K562 (cell line): ENCODE results near the gene PCDHA3. TPM values are rescaled to one million over a fixed set of nuclear protein-coding genes. Genes with fewer than 3 reads are reported as not detected.

Experiments
- CBX2 ChIP-seq: fragments of 200-600 bp; sonication (generic); IDR thresholded peaks from one replicate; pipeline ENCODE4 v1.6.1; 2012; ENCODE audit warnings: mild to moderate bottlenecking, low read length, inconsistent platforms; ENCODE audit not compliant: insufficient read depth, poor library complexity, severe bottlenecking
- MYBL2 ChIP-seq, 2 experiments: fragments of 450-650 bp in 1 of 2; sonication (generic) in 1 of 2; formaldehyde crosslinking in 1 of 2; IDR thresholded peaks; 2 replicates each; pipeline versions ENCODE4 v1.6.1 to v1.8.1; 2017 to 2022; ENCODE audit warnings: borderline replicate concordance in 1 of 2, inconsistent platforms in 1 of 2, low read depth in 1 of 2, mild to moderate bottlenecking in 1 of 2, missing genetic modification reagents in 1 of 2, moderate library complexity in 1 of 2
- NEUROD1 ChIP-seq: fragments of 150-350 bp; IDR thresholded peaks from 2 replicates; pipeline ENCODE4 v1.6.1; 2014; ENCODE audit warnings: borderline replicate concordance, low read length, low read depth; ENCODE audit not compliant: partially characterized antibody
- NFRKB ChIP-seq: fragments of 450-650 bp; IDR thresholded peaks from 2 replicates; pipeline ENCODE4 v1.6.1; 2016; ENCODE audit warnings: low read depth
- RBM25 ChIP-seq: fragments of 200-400 bp; formaldehyde crosslinking; IDR thresholded peaks from 2 replicates; pipeline ENCODE4 v1.6.1; 2018; ENCODE audit warnings: low read length, low read depth, moderate library complexity; ENCODE audit not compliant: severe bottlenecking
- SREBF2 ChIP-seq: sonication (generic); formaldehyde crosslinking; IDR thresholded peaks from 2 replicates; pipeline ENCODE4 v1.4.0; 2020; ENCODE audit warnings: mild to moderate bottlenecking, missing genetic modification reagents
- SRSF3 ChIP-seq: fragments of 200-400 bp; formaldehyde crosslinking; IDR thresholded peaks from 2 replicates; pipeline ENCODE4 v1.6.1; 2016; ENCODE audit warnings: mild to moderate bottlenecking, low read length, moderate library complexity; ENCODE audit not compliant: insufficient read depth
- TCF7 ChIP-seq: sonication (generic); IDR thresholded peaks from 2 replicates; pipeline ENCODE4 v1.6.1; 2016; ENCODE audit warnings: antibody characterized with exemption, borderline replicate concordance
- polyA plus RNA-seq, 8 experiments: library from polyadenylated mRNA; depleted of rRNA in 4 of 8; stranded (reverse) in 5 of 8; unstranded in 3 of 8; fragments of >200 nt; fragmentation: Nextera tagmentation in 2 of 8; fragmentation: Illumina TruSeq in 1 of 8; extraction: Ambion mirVana in 2 of 8; extraction: Trizol in 1 of 8; gene quantifications; 2 replicates each; pipeline versions ENCODE4 v1.2.1 to v1.2.3, GENCODE V29; 2011 to 2014; ENCODE audit warnings: inconsistent platforms in 1 of 8, missing spikeins in 1 of 8
- total RNA-seq, 7 experiments: library from RNA; depleted of rRNA in 6 of 7; stranded (reverse); fragments of >200 nt in 6 of 7; fragmentation: Illumina TruSeq in 2 of 7; extraction: Trizol in 2 of 7; gene quantifications; 2 replicates each; pipeline versions ENCODE4 v1.2.1 to v1.2.3, GENCODE V29; 2011 to 2021; ENCODE audit warnings: low replicate concordance in 1 of 7
- TF ChIP-seq, protein P1 (sequence below), 2 experiments: fragments of 450-650 bp; formaldehyde crosslinking in 1 of 2; IDR thresholded peaks; 2 replicates each; pipeline versions ENCODE4 v1.4.0 to v1.6.1; 2014 to 2020; ENCODE audit warnings: mild to moderate bottlenecking in 2 of 2, borderline replicate concordance in 1 of 2, low read depth in 1 of 2
- TF ChIP-seq, protein P2 (sequence below): fragments of 450-650 bp; IDR thresholded peaks from 2 replicates; pipeline ENCODE4 v1.6.1; 2016
- TF ChIP-seq, protein P3 (sequence below), 2 experiments: fragments of 450-650 bp; conservative IDR thresholded peaks; 2 replicates each; pipeline ENCODE4 v1.6.1; 2017; ENCODE audit warnings: mild to moderate bottlenecking in 2 of 2, moderate library complexity in 2 of 2
- TF ChIP-seq, protein P4 (sequence below): fragments of 450-650 bp; conservative IDR thresholded peaks from 2 replicates; pipeline ENCODE4 v1.6.1; 2016; ENCODE audit warnings: missing genetic modification characterization, low read depth, mild to moderate bottlenecking, missing compliant biosample characterization, moderate library complexity
- TF ChIP-seq, protein P5 (sequence below): fragments of 250-450 bp; sonication (Bioruptor Pico); IDR thresholded peaks from 2 replicates; pipeline ENCODE4 v1.5.1; 2021; ENCODE audit warnings: mild to moderate bottlenecking

The PCDHA3 gene
- total and polyA plus RNA-seq, 9 of the 15 experiments (the other 6 are each of a cell fraction or from before 2014, with no cell fraction given) = not detected

DNA sequence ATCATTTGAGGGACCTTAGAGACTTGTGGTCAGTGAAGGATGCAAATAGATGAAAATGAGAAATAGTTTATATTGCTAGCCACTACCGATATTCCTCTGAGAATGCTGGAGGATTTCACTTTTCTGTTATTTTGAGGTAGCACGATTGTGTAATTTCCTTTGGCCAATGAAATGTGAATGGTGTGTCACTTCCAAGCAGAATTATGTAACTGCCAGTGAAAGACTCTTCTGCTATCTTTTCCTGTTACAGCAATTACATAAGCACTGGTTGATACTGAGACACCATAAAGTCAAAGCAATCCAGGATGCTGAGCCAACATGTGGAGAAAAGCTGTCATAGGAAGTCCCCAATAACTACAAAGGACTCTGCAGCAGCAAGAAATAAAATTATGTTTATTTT, 9.8 kb upstream of the PCDHA3 start (continued):
- TF ChIP-seq, protein P1, sequence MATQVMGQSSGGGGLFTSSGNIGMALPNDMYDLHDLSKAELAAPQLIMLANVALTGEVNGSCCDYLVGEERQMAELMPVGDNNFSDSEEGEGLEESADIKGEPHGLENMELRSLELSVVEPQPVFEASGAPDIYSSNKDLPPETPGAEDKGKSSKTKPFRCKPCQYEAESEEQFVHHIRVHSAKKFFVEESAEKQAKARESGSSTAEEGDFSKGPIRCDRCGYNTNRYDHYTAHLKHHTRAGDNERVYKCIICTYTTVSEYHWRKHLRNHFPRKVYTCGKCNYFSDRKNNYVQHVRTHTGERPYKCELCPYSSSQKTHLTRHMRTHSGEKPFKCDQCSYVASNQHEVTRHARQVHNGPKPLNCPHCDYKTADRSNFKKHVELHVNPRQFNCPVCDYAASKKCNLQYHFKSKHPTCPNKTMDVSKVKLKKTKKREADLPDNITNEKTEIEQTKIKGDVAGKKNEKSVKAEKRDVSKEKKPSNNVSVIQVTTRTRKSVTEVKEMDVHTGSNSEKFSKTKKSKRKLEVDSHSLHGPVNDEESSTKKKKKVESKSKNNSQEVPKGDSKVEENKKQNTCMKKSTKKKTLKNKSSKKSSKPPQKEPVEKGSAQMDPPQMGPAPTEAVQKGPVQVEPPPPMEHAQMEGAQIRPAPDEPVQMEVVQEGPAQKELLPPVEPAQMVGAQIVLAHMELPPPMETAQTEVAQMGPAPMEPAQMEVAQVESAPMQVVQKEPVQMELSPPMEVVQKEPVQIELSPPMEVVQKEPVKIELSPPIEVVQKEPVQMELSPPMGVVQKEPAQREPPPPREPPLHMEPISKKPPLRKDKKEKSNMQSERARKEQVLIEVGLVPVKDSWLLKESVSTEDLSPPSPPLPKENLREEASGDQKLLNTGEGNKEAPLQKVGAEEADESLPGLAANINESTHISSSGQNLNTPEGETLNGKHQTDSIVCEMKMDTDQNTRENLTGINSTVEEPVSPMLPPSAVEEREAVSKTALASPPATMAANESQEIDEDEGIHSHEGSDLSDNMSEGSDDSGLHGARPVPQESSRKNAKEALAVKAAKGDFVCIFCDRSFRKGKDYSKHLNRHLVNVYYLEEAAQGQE (IDR thresholded peaks at IDR 0.05; ENCODE audit: borderline replicate concordance) = no peak
- TF ChIP-seq, protein P1 (CRISPR knock-in tag; IDR thresholded peaks at IDR 0.05; ENCODE audit: low read depth) = no peak
- TF ChIP-seq, protein P2, sequence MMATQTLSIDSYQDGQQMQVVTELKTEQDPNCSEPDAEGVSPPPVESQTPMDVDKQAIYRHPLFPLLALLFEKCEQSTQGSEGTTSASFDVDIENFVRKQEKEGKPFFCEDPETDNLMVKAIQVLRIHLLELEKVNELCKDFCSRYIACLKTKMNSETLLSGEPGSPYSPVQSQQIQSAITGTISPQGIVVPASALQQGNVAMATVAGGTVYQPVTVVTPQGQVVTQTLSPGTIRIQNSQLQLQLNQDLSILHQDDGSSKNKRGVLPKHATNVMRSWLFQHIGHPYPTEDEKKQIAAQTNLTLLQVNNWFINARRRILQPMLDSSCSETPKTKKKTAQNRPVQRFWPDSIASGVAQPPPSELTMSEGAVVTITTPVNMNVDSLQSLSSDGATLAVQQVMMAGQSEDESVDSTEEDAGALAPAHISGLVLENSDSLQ = no peak
- no peak for TF ChIP-seq SRSF3
- TF ChIP-seq MYBL2 (IDR thresholded peaks at IDR 0.05; ENCODE audit: low read depth) = no peak
- TF ChIP-seq MYBL2 (CRISPR knock-in tag; IDR thresholded peaks at IDR 0.05; ENCODE audit: borderline replicate concordance) = no peak
- TF ChIP-seq NEUROD1 = no peak
- TF ChIP-seq CBX2 = no peak
- TF ChIP-seq, protein P3, sequence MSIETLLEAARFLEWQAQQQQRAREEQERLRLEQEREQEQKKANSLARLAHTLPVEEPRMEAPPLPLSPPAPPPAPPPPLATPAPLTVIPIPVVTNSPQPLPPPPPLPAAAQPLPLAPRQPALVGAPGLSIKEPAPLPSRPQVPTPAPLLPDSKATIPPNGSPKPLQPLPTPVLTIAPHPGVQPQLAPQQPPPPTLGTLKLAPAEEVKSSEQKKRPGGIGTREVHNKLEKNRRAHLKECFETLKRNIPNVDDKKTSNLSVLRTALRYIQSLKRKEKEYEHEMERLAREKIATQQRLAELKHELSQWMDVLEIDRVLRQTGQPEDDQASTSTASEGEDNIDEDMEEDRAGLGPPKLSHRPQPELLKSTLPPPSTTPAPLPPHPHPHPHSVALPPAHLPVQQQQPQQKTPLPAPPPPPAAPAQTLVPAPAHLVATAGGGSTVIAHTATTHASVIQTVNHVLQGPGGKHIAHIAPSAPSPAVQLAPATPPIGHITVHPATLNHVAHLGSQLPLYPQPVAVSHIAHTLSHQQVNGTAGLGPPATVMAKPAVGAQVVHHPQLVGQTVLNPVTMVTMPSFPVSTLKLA (conservative IDR thresholded peaks at IDR 0.05) = no peak
- no peak for TF ChIP-seq TCF7
- no peak for TF ChIP-seq RBM25
- TF ChIP-seq, protein P4, sequence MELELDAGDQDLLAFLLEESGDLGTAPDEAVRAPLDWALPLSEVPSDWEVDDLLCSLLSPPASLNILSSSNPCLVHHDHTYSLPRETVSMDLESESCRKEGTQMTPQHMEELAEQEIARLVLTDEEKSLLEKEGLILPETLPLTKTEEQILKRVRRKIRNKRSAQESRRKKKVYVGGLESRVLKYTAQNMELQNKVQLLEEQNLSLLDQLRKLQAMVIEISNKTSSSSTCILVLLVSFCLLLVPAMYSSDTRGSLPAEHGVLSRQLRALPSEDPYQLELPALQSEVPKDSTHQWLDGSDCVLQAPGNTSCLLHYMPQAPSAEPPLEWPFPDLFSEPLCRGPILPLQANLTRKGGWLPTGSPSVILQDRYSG = no peak
- TF ChIP-seq NFRKB = no peak
- no peak for TF ChIP-seq SREBF2 (CRISPR knock-in tag)
- TF ChIP-seq, protein P5, sequence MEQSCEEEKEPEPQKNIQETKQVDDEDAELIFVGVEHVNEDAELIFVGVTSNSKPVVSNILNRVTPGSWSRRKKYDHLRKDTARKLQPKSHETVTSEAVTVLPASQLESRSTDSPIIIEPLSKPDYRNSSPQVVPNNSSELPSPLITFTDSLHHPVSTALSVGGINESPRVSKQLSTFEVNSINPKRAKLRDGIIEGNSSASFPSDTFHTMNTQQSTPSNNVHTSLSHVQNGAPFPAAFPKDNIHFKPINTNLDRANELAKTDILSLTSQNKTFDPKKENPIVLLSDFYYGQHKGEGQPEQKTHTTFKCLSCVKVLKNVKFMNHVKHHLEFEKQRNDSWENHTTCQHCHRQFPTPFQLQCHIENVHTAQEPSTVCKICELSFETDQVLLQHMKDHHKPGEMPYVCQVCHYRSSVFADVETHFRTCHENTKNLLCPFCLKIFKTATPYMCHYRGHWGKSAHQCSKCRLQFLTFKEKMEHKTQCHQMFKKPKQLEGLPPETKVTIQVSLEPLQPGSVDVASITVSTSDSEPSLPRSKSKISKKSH (CRISPR knock-in tag) = no peak
